HG03095 (cell line): Measurements from ENCODE around the gene EML4.

Experiments
- ATAC-seq: cut with Tn5 transposase; IDR thresholded peaks from one replicate; pipeline ENCODE4 v1.9.1; 2021; ENCODE audit warnings: moderate library complexity; ENCODE audit not compliant: unreplicated experiment

Gene EML4

GRCh38 chr2:42192652-42193566, 23.8 kb downstream of the EML4 start:
- peak; percentile 69 for ATAC-seq

- no peak for ATAC-seq
These were observed 24.6 kb downstream of the EML4 start for GRCh38 chr2:42193722-42194187.

DNA sequence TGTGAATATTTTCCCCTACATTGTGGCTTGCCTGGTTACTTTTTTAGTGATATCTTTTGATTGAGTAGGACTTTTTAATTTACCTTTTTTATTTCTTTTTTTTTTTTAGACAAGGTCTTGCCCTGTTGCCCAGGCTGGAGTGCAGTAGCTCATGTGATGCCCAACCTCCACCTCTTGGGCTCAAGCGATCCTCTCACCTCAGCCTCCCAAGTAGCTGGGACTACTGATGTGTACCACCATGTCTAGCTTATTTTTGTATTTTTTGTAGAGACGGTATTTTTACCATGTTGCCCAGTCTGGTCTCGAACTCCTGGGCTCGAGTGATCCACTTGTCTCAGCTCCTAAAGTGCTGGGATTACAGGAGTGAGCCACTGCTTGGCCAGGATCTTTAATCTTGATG, 25.3 kb downstream of the EML4 start:
- ATAC-seq: no peak

- no peak for ATAC-seq
These were observed 26.4 kb downstream of the EML4 start for GRCh38 chr2:42195559-42195958.

DNA sequence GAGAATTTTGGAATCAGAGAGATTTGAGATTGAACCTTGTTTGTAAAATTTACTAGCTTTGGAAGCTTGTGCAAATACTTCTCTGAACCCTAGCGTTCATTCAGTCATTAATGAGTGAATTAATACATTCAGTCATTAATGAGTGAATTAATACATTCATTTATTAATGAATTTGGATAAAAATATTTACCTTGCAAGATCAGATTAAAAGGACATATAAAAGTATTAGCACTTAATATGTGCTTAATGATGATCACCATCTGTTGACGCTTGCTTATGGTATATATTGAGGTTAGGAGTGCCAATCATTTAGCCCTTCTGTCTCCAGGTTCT, 26.9 kb downstream of the EML4 start:
- ATAC-seq: no peak

DNA sequence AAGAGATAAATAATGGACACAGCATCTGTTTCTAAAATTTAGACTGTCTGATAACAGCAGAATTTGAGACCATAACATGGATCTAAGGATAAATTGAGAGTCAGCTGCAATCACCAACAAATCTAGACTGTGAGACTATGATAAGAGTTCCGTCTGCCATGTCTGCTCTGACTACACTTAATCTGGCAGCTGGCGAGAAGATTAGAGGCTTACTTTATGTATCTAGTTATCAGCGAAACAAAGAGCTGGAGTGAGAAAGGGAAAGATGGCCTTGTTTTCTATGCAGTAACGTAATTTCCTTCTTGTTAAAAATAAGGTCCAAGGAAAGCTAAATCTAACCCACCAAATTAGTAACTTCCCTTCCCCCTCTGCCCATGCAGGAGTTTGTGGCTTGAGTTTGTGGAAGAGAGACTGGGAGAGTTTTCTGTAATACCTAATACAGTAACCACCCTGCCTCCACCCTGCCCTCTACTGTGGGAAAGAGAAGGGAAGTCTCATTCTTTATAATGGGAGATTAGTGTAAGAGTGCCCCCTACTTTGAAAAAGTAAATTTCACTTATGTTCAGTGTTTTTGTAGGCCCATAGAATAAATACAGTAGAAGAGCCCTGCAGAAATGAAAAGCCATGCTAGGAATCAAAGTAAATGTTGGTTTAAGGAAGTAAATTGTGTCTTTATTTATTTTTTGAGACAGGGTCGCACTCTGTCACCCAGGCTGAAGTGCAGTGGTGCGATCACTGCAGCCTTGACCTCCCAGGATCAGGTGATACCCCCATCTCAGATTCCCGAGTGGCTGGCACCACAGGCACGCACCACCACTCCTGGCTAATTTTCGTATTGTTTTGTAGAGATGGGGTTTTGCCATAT, 27.5 kb downstream of the EML4 start:
- no peak for ATAC-seq

DNA sequence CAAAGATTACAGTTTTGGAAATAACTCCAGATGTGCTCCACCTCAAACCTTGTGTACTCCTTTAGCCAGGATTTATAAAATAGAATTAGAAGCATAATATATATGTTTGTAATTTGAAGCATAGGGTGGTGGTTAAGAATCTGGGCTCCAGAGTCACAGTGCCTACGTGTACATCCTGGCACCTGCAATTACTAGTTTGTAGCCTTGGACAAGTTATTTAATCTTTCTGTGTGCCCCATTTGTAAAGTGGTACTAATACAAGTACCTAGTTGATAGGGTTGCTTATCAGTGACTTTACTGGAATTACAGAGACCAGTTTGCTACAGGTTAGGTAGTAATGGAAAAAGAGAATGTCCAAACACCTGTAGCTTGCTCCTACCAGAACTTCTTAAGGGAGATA, 28.6 kb downstream of the EML4 start:
- no peak for ATAC-seq

- no peak for ATAC-seq
These were observed 29.3 kb downstream of the EML4 start for GRCh38 chr2:42198466-42198865.

GRCh38 chr2:42199002-42199401, 29.8 kb downstream of the EML4 start:
- ATAC-seq: no peak

DNA sequence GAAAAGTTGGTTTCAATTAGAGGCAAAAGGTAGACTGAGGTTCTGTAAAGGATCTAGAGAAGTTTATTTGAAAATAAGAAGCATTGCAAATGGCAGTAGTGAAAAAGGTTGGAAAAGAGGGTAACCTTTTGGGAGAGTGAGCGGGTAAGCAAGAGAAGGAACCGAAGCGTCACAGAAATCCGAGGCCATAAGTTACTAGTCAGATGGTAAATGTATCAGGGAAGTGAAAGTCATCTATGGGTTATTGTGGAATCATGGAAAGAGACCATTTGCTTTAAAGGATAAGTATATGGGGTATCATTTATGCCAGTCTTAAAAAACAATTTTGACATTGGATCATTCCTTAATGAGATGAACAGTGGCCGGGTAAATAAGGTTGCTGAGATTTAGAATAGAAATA, 30.5 kb downstream of the EML4 start:
- no peak for ATAC-seq

- ATAC-seq: no peak
These were observed 32.0 kb downstream of the EML4 start for GRCh38 chr2:42200926-42201855.

DNA sequence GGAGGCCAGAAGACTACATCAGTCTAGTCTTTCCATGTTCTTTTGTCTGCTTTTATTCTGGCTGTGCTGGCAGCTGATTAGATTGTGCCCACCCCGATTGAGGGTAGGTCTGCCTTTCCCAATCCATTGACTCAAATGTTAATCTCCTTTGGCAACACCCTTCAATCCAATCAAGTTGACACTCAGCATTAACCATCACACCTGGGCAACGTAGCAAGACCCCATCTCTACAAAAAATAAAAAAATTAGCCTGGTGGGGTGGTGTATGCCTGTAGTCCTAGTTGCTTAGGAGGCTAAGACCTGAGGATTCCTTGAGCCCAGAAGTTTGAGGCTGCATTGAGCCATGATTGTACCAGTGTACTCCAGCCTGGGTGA, 33.5 kb downstream of the EML4 start:
- ATAC-seq: no peak

GRCh38 chr2:42203792-42204191, 34.6 kb downstream of the EML4 start:
- no peak for ATAC-seq

DNA sequence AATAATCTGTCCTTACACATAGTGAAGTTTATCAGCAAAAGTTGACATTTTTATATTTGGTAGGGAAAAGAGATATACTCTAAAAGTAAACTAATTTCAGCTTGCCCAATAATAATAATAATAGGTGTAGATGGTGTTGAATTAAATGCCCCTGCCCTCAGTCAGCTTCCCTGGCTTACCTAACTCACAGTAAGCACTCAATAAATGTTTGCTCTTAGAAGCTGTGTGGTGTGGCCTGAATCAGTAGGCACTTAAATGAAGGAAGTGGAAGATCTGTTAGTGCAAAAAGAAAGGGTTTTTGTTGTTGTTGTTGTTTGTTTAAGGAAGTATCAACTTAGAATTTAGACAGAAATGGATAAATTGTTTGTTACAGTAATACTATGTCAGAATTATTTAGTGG, 36.2 kb downstream of the EML4 start:
- no peak for ATAC-seq

DNA sequence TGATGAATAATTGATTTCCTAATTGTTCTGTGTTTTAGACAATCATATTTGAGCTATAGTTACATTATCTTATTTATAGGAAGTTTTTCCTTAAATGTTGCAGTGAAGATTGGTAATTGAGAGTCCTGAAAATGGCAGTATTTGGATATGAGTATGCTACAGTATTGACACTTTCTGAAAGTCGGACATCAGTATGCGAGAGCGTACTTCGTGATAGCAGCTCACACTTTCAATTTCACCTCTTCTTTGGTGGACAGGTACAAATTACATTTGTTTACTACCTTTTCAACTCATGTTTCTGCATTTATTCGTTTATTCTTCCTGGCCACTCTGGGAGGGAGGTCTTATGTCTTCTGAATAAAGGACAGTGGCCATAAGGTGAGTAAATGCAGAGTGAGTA, 38.7 kb downstream of the EML4 start:
- no peak for ATAC-seq

DNA sequence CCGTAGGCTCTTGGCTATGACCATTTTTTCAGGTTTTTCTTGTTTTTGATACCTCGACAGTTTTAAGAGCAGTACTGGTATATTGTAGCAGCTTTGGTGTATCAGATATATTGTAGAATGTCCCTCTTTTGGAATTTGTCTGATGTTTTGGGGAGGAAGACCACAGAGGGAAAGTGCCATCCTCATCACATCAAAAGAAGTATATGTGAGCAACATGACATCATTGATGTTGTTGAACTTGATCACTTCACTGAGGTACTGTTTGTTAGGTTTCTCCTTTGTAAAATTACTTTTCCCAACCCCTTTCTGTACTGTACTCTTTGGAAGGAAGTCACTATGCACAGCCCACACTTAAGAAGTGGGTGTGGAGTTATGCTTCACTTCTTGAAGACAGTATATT, 41.0 kb downstream of the EML4 start:
- ATAC-seq: no peak

DNA sequence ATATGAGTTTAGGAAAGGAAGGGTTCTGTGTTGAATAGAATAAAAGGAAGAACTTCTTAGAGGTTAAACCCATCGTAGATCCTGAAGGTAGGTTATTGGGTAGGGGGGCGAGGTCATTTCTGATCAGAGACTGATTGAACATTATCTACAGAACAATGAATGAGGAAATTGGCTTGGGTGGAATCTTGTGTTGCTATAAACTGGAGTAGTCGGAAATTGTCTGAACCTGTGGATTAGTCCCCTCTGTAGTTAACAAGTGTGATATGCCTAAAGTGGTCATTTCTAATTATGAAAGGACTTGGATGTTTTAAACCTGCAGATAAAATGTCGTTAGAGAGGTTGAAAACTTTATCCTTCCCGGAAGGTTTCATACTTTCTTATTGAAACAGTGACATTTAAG, 42.1 kb downstream of the EML4 start:
- ATAC-seq: no peak

GRCh38 chr2:42214669-42215068, 45.5 kb downstream of the EML4 start:
- no peak for ATAC-seq

DNA sequence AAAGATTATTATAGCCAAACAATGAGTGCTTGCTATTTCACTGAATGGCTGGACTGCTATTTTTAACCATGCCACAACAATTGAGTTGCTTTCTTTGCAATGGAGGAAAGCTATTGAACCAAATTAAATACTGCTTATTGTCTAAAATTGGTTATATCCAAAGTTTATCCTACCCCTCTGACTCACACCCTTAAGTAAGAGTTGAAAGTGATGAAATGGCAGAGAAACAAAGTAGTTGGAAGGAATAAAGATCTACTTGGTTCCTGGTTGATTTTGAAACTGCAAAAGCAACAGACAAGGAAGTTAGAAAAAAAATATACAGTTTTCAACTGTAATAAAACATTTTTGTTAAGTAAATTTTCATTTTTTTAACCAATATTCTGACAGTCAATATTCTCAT, 47.5 kb downstream of the EML4 start:
- no peak for ATAC-seq

GRCh38 chr2:42217307-42217706, 48.2 kb downstream of the EML4 start:
- ATAC-seq: no peak

- no peak for ATAC-seq
These were observed 48.8 kb downstream of the EML4 start for GRCh38 chr2:42217914-42218313.
